PFSK-1 (cell line): ENCODE data around the gene SUPT20HL1.

Experiments
- POLR2AphosphoS5 ChIP-seq: IDR thresholded peaks from 2 replicates; pipeline ENCODE4 v1.6.1; 2012; ENCODE audit warnings: low read depth, mild to moderate bottlenecking, control low read depth, low read length, moderate library complexity
- SIN3A ChIP-seq: IDR thresholded peaks from 2 replicates; pipeline ENCODE4 v1.6.1; 2012; ENCODE audit warnings: mild to moderate bottlenecking, low read length, moderate library complexity, borderline replicate concordance; ENCODE audit not compliant: insufficient read depth
- TF ChIP-seq, protein P1 (sequence below), 2 experiments: IDR thresholded peaks; 2 replicates each; pipeline versions ENCODE4 v1.6.1 to v1.8.0; 2011 to 2012; ENCODE audit warnings: low read depth in 2 of 2, low read length in 2 of 2, control low read depth in 1 of 2, inconsistent platforms in 1 of 2, mild to moderate bottlenecking in 1 of 2, moderate library complexity in 1 of 2; ENCODE audit not compliant: insufficient read depth in 1 of 2

DNA sequence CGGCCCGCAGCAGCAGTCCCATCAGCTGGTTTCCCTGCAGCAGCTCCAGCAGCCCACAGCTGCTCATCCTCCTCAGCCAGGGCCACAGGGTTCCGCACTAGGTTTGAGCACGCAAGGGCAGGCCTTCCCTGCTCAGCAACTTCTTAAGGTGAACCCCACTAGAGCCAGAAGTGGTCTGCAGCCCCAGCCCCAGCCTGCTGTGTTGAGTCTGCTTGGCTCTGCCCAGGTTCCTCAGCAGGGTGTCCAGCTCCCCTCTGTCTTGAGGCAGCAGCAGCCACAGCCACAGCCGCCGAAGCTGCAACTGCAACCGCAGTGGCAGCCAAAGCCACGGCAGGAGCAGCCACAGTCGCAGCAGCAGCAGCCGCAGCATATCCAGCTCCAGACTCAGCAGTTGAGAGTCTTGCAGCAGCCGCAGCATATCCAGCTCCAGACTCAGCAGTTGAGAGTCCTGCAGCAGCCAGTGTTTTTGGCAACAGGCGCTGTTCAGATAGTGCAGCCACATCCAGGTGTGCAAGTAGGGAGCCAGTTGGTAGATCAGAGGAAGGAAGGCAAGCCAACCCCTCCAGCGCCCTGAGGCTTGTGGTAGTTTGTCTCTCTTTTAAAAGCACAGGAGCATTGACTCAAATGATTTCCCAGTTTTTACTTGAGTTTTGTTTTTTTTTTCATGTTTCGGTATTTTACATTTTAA is 4.6 kb downstream of the SUPT20HL1 start:
- TF ChIP-seq, protein P1, sequence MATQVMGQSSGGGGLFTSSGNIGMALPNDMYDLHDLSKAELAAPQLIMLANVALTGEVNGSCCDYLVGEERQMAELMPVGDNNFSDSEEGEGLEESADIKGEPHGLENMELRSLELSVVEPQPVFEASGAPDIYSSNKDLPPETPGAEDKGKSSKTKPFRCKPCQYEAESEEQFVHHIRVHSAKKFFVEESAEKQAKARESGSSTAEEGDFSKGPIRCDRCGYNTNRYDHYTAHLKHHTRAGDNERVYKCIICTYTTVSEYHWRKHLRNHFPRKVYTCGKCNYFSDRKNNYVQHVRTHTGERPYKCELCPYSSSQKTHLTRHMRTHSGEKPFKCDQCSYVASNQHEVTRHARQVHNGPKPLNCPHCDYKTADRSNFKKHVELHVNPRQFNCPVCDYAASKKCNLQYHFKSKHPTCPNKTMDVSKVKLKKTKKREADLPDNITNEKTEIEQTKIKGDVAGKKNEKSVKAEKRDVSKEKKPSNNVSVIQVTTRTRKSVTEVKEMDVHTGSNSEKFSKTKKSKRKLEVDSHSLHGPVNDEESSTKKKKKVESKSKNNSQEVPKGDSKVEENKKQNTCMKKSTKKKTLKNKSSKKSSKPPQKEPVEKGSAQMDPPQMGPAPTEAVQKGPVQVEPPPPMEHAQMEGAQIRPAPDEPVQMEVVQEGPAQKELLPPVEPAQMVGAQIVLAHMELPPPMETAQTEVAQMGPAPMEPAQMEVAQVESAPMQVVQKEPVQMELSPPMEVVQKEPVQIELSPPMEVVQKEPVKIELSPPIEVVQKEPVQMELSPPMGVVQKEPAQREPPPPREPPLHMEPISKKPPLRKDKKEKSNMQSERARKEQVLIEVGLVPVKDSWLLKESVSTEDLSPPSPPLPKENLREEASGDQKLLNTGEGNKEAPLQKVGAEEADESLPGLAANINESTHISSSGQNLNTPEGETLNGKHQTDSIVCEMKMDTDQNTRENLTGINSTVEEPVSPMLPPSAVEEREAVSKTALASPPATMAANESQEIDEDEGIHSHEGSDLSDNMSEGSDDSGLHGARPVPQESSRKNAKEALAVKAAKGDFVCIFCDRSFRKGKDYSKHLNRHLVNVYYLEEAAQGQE (IDR thresholded peaks at IDR 0.05; ENCODE audit: insufficient read depth in 1 of 2, low read depth in 2 of 2, low read length in 2 of 2) = no peak
- TF ChIP-seq POLR2AphosphoS5 = no peak
- TF ChIP-seq SIN3A = no peak
